Osteocyte (in vitro differentiated cells): ENCODE measurements around the gene OR2B3. TPM values are rescaled to one million over a fixed set of nuclear protein-coding genes. Genes with fewer than 3 reads are reported as not detected.

Experiments used
- DNase-seq: peaks from one replicate; pipeline ENCODE4 v3.0.0; 2021; ENCODE audit warnings: mixed read lengths; ENCODE audit not compliant: unreplicated experiment; ENCODE audit errors: extremely low spot score
- H3K27ac Mint-ChIP-seq: one replicate; pipeline ENCODE4 v1.8.0; 2021; ENCODE audit warnings: mild to moderate bottlenecking, mixed read lengths; ENCODE audit not compliant: unreplicated experiment
- H3K27me3 Mint-ChIP-seq: one replicate; pipeline ENCODE4 v1.8.0; 2021; ENCODE audit warnings: mixed read lengths; ENCODE audit not compliant: unreplicated experiment
- H3K36me3 Mint-ChIP-seq: one replicate; pipeline ENCODE4 v1.8.0; 2021; ENCODE audit warnings: mixed read lengths; ENCODE audit not compliant: unreplicated experiment
- H3K4me1 Mint-ChIP-seq: one replicate; pipeline ENCODE4 v1.8.0; 2021; ENCODE audit warnings: mixed read lengths; ENCODE audit not compliant: unreplicated experiment
- H3K4me3 Mint-ChIP-seq: one replicate; pipeline ENCODE4 v1.8.0; 2021; ENCODE audit warnings: mild to moderate bottlenecking, moderate library complexity, mixed read lengths; ENCODE audit not compliant: unreplicated experiment
- H3K9me3 Mint-ChIP-seq: one replicate; pipeline ENCODE4 v1.8.0; 2021; ENCODE audit warnings: mixed read lengths; ENCODE audit not compliant: unreplicated experiment
- total RNA-seq: library from RNA; stranded (reverse); gene quantifications from 2 replicates; pipeline ENCODE4 v1.2.1, GENCODE V29; 2021
- TF ChIP-seq, protein P1 (sequence below): fragments of 200-600 bp; sonication (generic); IDR thresholded peaks from 2 replicates; pipeline ENCODE4 v1.5.0; 2021; ENCODE audit warnings: antibody characterized with exemption, mild to moderate bottlenecking, moderate library complexity

OR2B3 gene
- total RNA-seq, 1 donor from 2014 or later: not detected

DNA sequence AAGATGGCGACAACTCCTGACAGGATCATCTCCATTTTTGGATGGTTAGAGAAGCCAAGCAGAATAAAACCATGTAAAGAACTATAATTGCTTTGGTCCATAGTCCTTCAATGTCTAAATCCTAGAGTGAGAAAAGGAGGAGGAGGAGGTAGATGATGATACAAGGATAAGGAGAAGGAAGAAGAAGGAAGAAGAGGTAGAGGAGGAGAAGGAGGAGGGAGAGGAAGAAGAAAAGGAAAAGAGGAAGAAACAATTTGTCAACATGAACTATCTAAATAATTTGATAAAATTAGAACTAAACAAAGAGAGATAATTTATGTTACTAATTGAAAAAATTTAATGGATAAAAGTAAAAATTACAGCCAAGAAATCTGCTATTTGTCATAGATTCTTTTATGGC lies 42.0 kb downstream of the OR2B3 start, which contains the start of gene OR2W1:
Gene OR2W1 (minus strand): TSS at position 101 of the 400 bp plus-strand sequence. CDS start 0 bp downstream, at position 101.
- no peaks in the 10 kb centered on the region for H3K36me3 Mint-ChIP-seq
- H3K4me1 Mint-ChIP-seq: no peaks in the 10 kb centered on the region
- TF ChIP-seq, protein P1, sequence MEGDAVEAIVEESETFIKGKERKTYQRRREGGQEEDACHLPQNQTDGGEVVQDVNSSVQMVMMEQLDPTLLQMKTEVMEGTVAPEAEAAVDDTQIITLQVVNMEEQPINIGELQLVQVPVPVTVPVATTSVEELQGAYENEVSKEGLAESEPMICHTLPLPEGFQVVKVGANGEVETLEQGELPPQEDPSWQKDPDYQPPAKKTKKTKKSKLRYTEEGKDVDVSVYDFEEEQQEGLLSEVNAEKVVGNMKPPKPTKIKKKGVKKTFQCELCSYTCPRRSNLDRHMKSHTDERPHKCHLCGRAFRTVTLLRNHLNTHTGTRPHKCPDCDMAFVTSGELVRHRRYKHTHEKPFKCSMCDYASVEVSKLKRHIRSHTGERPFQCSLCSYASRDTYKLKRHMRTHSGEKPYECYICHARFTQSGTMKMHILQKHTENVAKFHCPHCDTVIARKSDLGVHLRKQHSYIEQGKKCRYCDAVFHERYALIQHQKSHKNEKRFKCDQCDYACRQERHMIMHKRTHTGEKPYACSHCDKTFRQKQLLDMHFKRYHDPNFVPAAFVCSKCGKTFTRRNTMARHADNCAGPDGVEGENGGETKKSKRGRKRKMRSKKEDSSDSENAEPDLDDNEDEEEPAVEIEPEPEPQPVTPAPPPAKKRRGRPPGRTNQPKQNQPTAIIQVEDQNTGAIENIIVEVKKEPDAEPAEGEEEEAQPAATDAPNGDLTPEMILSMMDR: no peak
- H3K27ac Mint-ChIP-seq: no peak within 1 kb of the TSS
- no peak for DNase-seq
- peaks cover 8% of the 10 kb centered on the region for H3K27me3 Mint-ChIP-seq
- H3K9me3 Mint-ChIP-seq: no peaks in the 10 kb centered on the region
- no peak within 1 kb of the TSS for H3K4me3 Mint-ChIP-seq

Other genes with a start within 250 kb of the OR2B3 start
- 55.7 and 58.3 TPM in 2 replicates for gene TRIM27, start 163.3 kb downstream of the OR2B3 start, total RNA-seq
- gene ZNF311, start 82.0 kb downstream of the OR2B3 start, total RNA-seq: 1.5 and 1.7 TPM in 2 replicates
- not detected in 2 replicates for gene OR2W1, start 42.1 kb downstream of the OR2B3 start, total RNA-seq
- gene OR2J1, start 12.2 kb upstream of the OR2B3 start, total RNA-seq: not detected in 2 replicates
- not detected in 2 replicates for gene OR2J3, start 20.7 kb upstream of the OR2B3 start, total RNA-seq
- gene OR2J2, start 83.6 kb upstream of the OR2B3 start, total RNA-seq: not detected in 2 replicates
- not detected in 2 replicates for gene OR14J1, start 214.4 kb upstream of the OR2B3 start, total RNA-seq